Brain microvascular endothelial cell (primary cell): ENCODE results near the gene LMO1.

Source experiments
- DNase-seq: peaks from one replicate; pipeline ENCODE4 v3.0.0-alpha.2; 2020
- H3K27ac ChIP-seq: fragments of 250-450 bp; sonication (Bioruptor Pico); 2 replicates; pipeline ENCODE4 v1.5.1; 2020; ENCODE audit warnings: mild to moderate bottlenecking, moderate library complexity
- H3K27me3 ChIP-seq: fragments of 250-450 bp; sonication (Bioruptor Pico); replicated peaks from 2 replicates; pipeline ENCODE4 v1.5.1; 2020; ENCODE audit warnings: mild to moderate bottlenecking
- H3K36me3 ChIP-seq: fragments of 250-450 bp; sonication (Bioruptor Pico); replicated peaks from 2 replicates; pipeline ENCODE4 v1.5.1; 2020; ENCODE audit warnings: mild to moderate bottlenecking
- H3K4me3 ChIP-seq: 2 replicates; pipeline ENCODE4 v1.5.1; 2011; ENCODE audit warnings: low read depth, mild to moderate bottlenecking, control low read depth, low read length, moderate library complexity
- CTCF ChIP-seq: IDR thresholded peaks from 2 replicates; pipeline ENCODE4 v1.5.1; 2011; ENCODE audit warnings: low read depth, mild to moderate bottlenecking, moderate library complexity, low read length, control low read depth, inconsistent platforms; ENCODE audit errors: missing control alignments
- in situ Hi-C: cut with HindIII; loops from 2 replicates; pipeline ENCODE4 v1.10.0; 2017; ENCODE audit warnings: low sequenced_read_pairs, low pct_ligation_motif_present

Gene LMO1

GRCh38 chr11:8290081-8290810 is 26.6 kb upstream of the LMO1 start:
- no peak for TF ChIP-seq CTCF
- H3K4me3 ChIP-seq = no peak overlapping the region
- DNase-seq = no peak
- no peaks in the 10 kb centered on the region for H3K36me3 ChIP-seq
- H3K27me3 ChIP-seq = no peaks in the 10 kb centered on the region
- H3K27ac ChIP-seq = no peak overlapping the region
- in situ Hi-C loops = no loop called here

- TF ChIP-seq CTCF = no peak
- no peaks in the 10 kb centered on the region for H3K27me3 ChIP-seq
- no peak overlapping the region for H3K4me3 ChIP-seq
- DNase-seq = no peak
- no peak overlapping the region for H3K27ac ChIP-seq
- H3K36me3 ChIP-seq = no peaks in the 10 kb centered on the region
- in situ Hi-C loops = no loop called here
These were observed 25.8 kb upstream of the LMO1 start for GRCh38 chr11:8289492-8289918.

- DNase-seq = no peak
- Histone ChIP-seq H3K4me3 (no peak overlapping the region), H3K36me3 (no peaks in the 10 kb centered on the region), H3K27me3 (no peaks in the 10 kb centered on the region), H3K27ac (no peak overlapping the region)
- TF ChIP-seq CTCF = no peak
- in situ Hi-C loops = no loop called here
These were observed 25.3 kb upstream of the LMO1 start for GRCh38 chr11:8288824-8289491.

- Histone ChIP-seq H3K4me3 (no peak overlapping the region), H3K27me3 (no peaks in the 10 kb centered on the region), H3K36me3 (no peaks in the 10 kb centered on the region), H3K27ac (no peak overlapping the region)
- TF ChIP-seq CTCF = no peak
- no peak for DNase-seq
- in situ Hi-C loops = no loop called here
These were observed 24.6 kb upstream of the LMO1 start for GRCh38 chr11:8288166-8288772.

GRCh38 chr11:8287703-8288102 is 24.0 kb upstream of the LMO1 start:
- Histone ChIP-seq H3K27ac (no peak overlapping the region), H3K4me3 (no peak overlapping the region), H3K36me3 (no peaks in the 10 kb centered on the region), H3K27me3 (peaks cover 4% of the 10 kb centered on the region)
- in situ Hi-C loops = no loop called here
- TF ChIP-seq CTCF = no peak
- no peak for DNase-seq
